Endothelial cell of umbilical vein (primary cell): ENCODE measurements around the gene RYR1. TPM values are rescaled to one million over a fixed set of nuclear protein-coding genes. Genes with fewer than 3 reads are reported as not detected.

Source experiments
- BruUV-seq: library from RNA; stranded (reverse); fragments of 400-500 nt; replicated peaks from 2 replicates; lab custom pipeline; 2021; lab: Mats Ljungman, UMichigan
- CTCF ChIA-PET: fragments of 300-600, 350-600 bp; sonication (Branson Sonifier 250); formaldehyde crosslinking; loops from one replicate; lab custom pipeline; 2021; ENCODE audit warnings: antibody characterized with exemption, inconsistent platforms; lab: Charles Lee
- POLR2A ChIA-PET: fragments of 300-600, 350-600 bp; sonication (Branson Sonifier 250); formaldehyde crosslinking; loops from one replicate; lab custom pipeline; 2021; ENCODE audit warnings: antibody characterized with exemption, inconsistent platforms; lab: Charles Lee
- DNase-seq: peaks from one replicate; pipeline ENCODE4 v3.0.0-alpha.2; 2011; ENCODE audit warnings: low read depth, low spot score
- FAIRE-seq: peaks from 2 replicates; lab custom pipeline; 2011; peaks lifted over from hg19 to GRCh38; lab: Jason Lieb, UNC
- H2AFZ ChIP-seq: 2 replicates; pipeline ENCODE4 v1.6.0; 2012; ENCODE audit warnings: low read depth, low read length, control low read depth, inconsistent platforms
- H3K27ac ChIP-seq: 2 replicates; pipeline ENCODE4 v1.5.1; 2011; ENCODE audit warnings: low read depth, mild to moderate bottlenecking, control low read depth, low read length, moderate library complexity; ENCODE audit not compliant: insufficient read depth
- H3K27me3 ChIP-seq, 2 experiments: 2 replicates each; pipeline versions ENCODE4 v1.6.0 to v1.6.1; 2011; ENCODE audit warnings: low read length in 2 of 2, mixed read lengths in 1 of 2; ENCODE audit not compliant: control insufficient read depth in 2 of 2, insufficient read depth in 2 of 2
- H3K36me3 ChIP-seq, 2 experiments: 2 replicates in 1 of 2; 3 replicates in 1 of 2; pipeline ENCODE4 v1.5.1; 2011; ENCODE audit warnings: low read length in 2 of 2, mild to moderate bottlenecking in 1 of 2, moderate library complexity in 1 of 2; ENCODE audit not compliant: control insufficient read depth in 2 of 2, insufficient read depth in 2 of 2; ENCODE audit errors: extremely low read depth in 1 of 2
- H3K4me1 ChIP-seq: 3 replicates; pipeline ENCODE4 v1.5.1; 2011; ENCODE audit warnings: mild to moderate bottlenecking, low read length; ENCODE audit not compliant: control insufficient read depth, insufficient read depth; ENCODE audit errors: extremely low read depth
- H3K4me2 ChIP-seq: 2 replicates; pipeline ENCODE4 v1.6.1; 2011; ENCODE audit warnings: low read length, control low read depth, mixed read lengths; ENCODE audit not compliant: insufficient read depth
- H3K4me3 ChIP-seq, 3 experiments: fragments of 200-600 bp in 1 of 3; sonication (generic), shearing (Covaris generic) in 1 of 3; replicated peaks in 1 of 3; 2 replicates each; pipeline ENCODE4 v1.5.1; 2011 to 2016; ENCODE audit warnings: control low read depth in 3 of 3, low read length in 3 of 3, mild to moderate bottlenecking in 2 of 3, inconsistent platforms in 1 of 3, low read depth in 1 of 3, moderate library complexity in 1 of 3; ENCODE audit not compliant: insufficient read depth in 1 of 3
- H3K79me2 ChIP-seq: 2 replicates; pipeline ENCODE4 v1.6.0; 2012; ENCODE audit warnings: low read length, inconsistent platforms; ENCODE audit not compliant: control insufficient read depth, insufficient read depth
- H3K9ac ChIP-seq: replicated peaks from 2 replicates; pipeline ENCODE3; 2011; ENCODE audit warnings: low read length, control low read depth; ENCODE audit not compliant: insufficient read depth; ENCODE audit errors: extremely low read depth
- H3K9me1 ChIP-seq: replicated peaks from 3 replicates; pipeline ENCODE4 v1.6.0; 2011; ENCODE audit warnings: mild to moderate bottlenecking, low read length; ENCODE audit not compliant: control insufficient read depth, insufficient read depth; ENCODE audit errors: extremely low read depth
- H3K9me3 ChIP-seq: replicated peaks from 2 replicates; pipeline ENCODE4 v1.5.1; 2012; ENCODE audit warnings: low read length, inconsistent platforms; ENCODE audit not compliant: control insufficient read depth, insufficient read depth
- H4K20me1 ChIP-seq: replicated peaks from 2 replicates; pipeline ENCODE3; 2011; ENCODE audit warnings: mild to moderate bottlenecking, low read length; ENCODE audit not compliant: control insufficient read depth, insufficient read depth; ENCODE audit errors: extremely low read depth
- CTCF ChIP-seq, 2 donors: IDR thresholded peaks; 1 replicate in 1 of 2; 2 replicates in 1 of 2; pipeline ENCODE4 v1.5.1; 2011; ENCODE audit warnings: low read length in 2 of 2, mild to moderate bottlenecking in 2 of 2, moderate library complexity in 2 of 2, control low read depth in 1 of 2, inconsistent platforms in 1 of 2, low read depth in 1 of 2; ENCODE audit not compliant: insufficient read depth in 1 of 2; ENCODE audit errors: extremely low read depth in 1 of 2
- EZH2 ChIP-seq: IDR thresholded peaks from 2 replicates; pipeline ENCODE4 v1.6.1; 2012; ENCODE audit warnings: borderline replicate concordance, low read depth, mild to moderate bottlenecking, moderate library complexity, low read length, inconsistent platforms; ENCODE audit not compliant: severe bottlenecking
- FOS ChIP-seq: IDR thresholded peaks from 2 replicates; pipeline ENCODE4 v1.6.1; 2011; ENCODE audit warnings: mild to moderate bottlenecking, low read length, moderate library complexity, borderline replicate concordance; ENCODE audit not compliant: insufficient read depth
- GATA2 ChIP-seq: IDR thresholded peaks from 2 replicates; pipeline ENCODE4 v1.7.0; 2011; ENCODE audit warnings: low read depth, mild to moderate bottlenecking, moderate library complexity, mixed read lengths, low read length; ENCODE audit not compliant: insufficient read length, insufficient read depth
- JUN ChIP-seq: IDR thresholded peaks from 2 replicates; pipeline ENCODE4 v1.6.1; 2011; ENCODE audit warnings: borderline replicate concordance, low read depth; ENCODE audit not compliant: insufficient read length, insufficient read depth
- MAX ChIP-seq: IDR thresholded peaks from 2 replicates; pipeline ENCODE4 v1.6.1; 2011; ENCODE audit not compliant: insufficient read depth, insufficient read length
- MYC ChIP-seq: IDR thresholded peaks from one replicate; pipeline ENCODE4 v1.6.1; 2011; ENCODE audit warnings: mild to moderate bottlenecking, low read depth, low read length
- POLR2A ChIP-seq: IDR thresholded peaks from 2 replicates; pipeline ENCODE4 v1.6.1; 2012; ENCODE audit warnings: low read depth, mild to moderate bottlenecking, control low read depth, low read length
- POLR2AphosphoS5 ChIP-seq: IDR thresholded peaks from 2 replicates; pipeline ENCODE4 v1.6.1; 2012; ENCODE audit warnings: low read depth, mild to moderate bottlenecking, control low read depth, low read length, moderate library complexity; ENCODE audit not compliant: insufficient read depth
- dilution Hi-C: fragments of 300-500 bp; cut with MboI; formaldehyde crosslinking; loops from one replicate; pipeline ENCODE4 v1.15.0; 2019; ENCODE audit warnings: low sequenced_read_pairs; ENCODE audit not compliant: extremely low pct_ligation_motif_present
- intact Hi-C: fragments of 100-400 bp; cut with micrococcal nuclease; formaldehyde crosslinking; loops from one replicate; pipeline ENCODE4 v1.10.0; 2022
- polyA plus RNA-seq, 4 experiments: library from polyadenylated mRNA; depleted of rRNA in 3 of 4; stranded (reverse) in 3 of 4; unstranded in 1 of 4; fragments of >200 nt; gene quantifications; 2 replicates each; pipeline versions ENCODE4 v1.2.1 to v1.2.3, GENCODE V29; 2011 to 2012; ENCODE audit warnings: missing spikeins in 1 of 4
- total RNA-seq: library from RNA; stranded (reverse); gene quantifications from 2 replicates; pipeline ENCODE4 v1.2.3, GENCODE V29; 2021

Gene RYR1
- total and polyA plus RNA-seq, 2 donors (not counting 3 experiments of a cell fraction or from before 2014, with no cell fraction given): under 0.01 to 0.02 TPM

GRCh38 chr19:38527466-38528136, 94.1 kb downstream of the RYR1 start:
- H3K4me3 ChIP-seq: no peak overlapping the region
- H3K9me3 ChIP-seq: no peaks in the 10 kb centered on the region
- CTCF ChIA-PET: no interaction called here
- H3K79me2 ChIP-seq: no peaks in the 10 kb centered on the region
- POLR2A ChIA-PET: no interaction called here
- DNase-seq: no peak
- intact Hi-C loops: no loop called here
- TF ChIP-seq GATA2: no peak
- no peak for TF ChIP-seq MYC
- TF ChIP-seq POLR2AphosphoS5: no peak
- no peak for TF ChIP-seq JUN
- TF ChIP-seq FOS: no peak
- no peak for TF ChIP-seq EZH2
- no peak for TF ChIP-seq CTCF (IDR thresholded peaks at IDR 0.05; ENCODE audit: extremely low read depth in 1 of 2, insufficient read depth in 1 of 2, low read depth in 1 of 2, low read length in 2 of 2)
- TF ChIP-seq MAX: no peak
- no peak for TF ChIP-seq POLR2A
- H3K9me1 ChIP-seq: no peaks in the 10 kb centered on the region
- no peaks in the 10 kb centered on the region for H3K4me1 ChIP-seq
- H3K4me2 ChIP-seq: no peak overlapping the region
- dilution Hi-C loops: no loop called here
- H3K9ac ChIP-seq: no peak overlapping the region
- no TSS peak for BruUV-seq
- no peak overlapping the region for H3K27ac ChIP-seq
- no peaks in the 10 kb centered on the region for H4K20me1 ChIP-seq
- H3K27me3 ChIP-seq: no peaks in the 10 kb centered on the region
- no peak for FAIRE-seq
- H2AFZ ChIP-seq: no peak overlapping the region
- no peaks in the 10 kb centered on the region for H3K36me3 ChIP-seq
